Measurements from ENCODE around the gene NEK4. TPM values are rescaled to one million over a fixed set of nuclear protein-coding genes. Genes with fewer than 3 reads are reported as not detected.
A peak's percentile ranks its signal among the peaks of the same experiment; 100 is the strongest.

NEK4 gene
- 10 to 100 TPM; 16.4 to 25.6 (median 22.4) TPM for total RNA-seq

GRCh38 chr3:52770496-52771333 is at the start of gene NEK4:
NEK4 (minus strand) TSS chr3:52770940; CDS start chr3:52770746, 194 bp downstream.
- peaks cover 0 to 11% of the 10 kb centered on the region in 2 donors for H3K36me3 ChIP-seq
- DNase-seq (peak; percentile 84 to 90), ATAC-seq (peak; percentile 96 to 97)
- H3K27ac ChIP-seq: peak within 1 kb of the TSS; percentile 80 to 89 (median 84)
- H3K4me3 ChIP-seq: peak within 1 kb of the TSS; percentile 83 to 97 (median 96)
- intact Hi-C loops (cut with DNase I; ENCODE audit: low total_unique reads) (loop anchor here (5.0 kb wide), 2 partner anchors 127 to 217 kb away; partner anchors contain the start of gene STIMATE), in situ Hi-C loops (cut with MboI; ENCODE audit: low sequenced_read_pairs in 4 of 4) (no loop called here)
- H3K27me3 ChIP-seq: no peaks in the 10 kb centered on the region
- no peaks in the 10 kb centered on the region for H3K9me3 ChIP-seq
- peaks cover 12 to 16% of the 10 kb centered on the region in 2 donors for H3K4me1 ChIP-seq
- peak; percentile 52 to 75 for TF ChIP-seq POLR2A (IDR thresholded peaks at IDR 0.05)
- TF ChIP-seq, protein P1, sequence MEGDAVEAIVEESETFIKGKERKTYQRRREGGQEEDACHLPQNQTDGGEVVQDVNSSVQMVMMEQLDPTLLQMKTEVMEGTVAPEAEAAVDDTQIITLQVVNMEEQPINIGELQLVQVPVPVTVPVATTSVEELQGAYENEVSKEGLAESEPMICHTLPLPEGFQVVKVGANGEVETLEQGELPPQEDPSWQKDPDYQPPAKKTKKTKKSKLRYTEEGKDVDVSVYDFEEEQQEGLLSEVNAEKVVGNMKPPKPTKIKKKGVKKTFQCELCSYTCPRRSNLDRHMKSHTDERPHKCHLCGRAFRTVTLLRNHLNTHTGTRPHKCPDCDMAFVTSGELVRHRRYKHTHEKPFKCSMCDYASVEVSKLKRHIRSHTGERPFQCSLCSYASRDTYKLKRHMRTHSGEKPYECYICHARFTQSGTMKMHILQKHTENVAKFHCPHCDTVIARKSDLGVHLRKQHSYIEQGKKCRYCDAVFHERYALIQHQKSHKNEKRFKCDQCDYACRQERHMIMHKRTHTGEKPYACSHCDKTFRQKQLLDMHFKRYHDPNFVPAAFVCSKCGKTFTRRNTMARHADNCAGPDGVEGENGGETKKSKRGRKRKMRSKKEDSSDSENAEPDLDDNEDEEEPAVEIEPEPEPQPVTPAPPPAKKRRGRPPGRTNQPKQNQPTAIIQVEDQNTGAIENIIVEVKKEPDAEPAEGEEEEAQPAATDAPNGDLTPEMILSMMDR (IDR thresholded peaks at IDR 0.05 in 4 of 5, conservative IDR thresholded peaks at IDR 0.05 in 1 of 5): no peak

- no peak overlapping the region for H3K4me3 ChIP-seq
- intact Hi-C loops (cut with DNase I; ENCODE audit: low total_unique reads) (no loop called here), in situ Hi-C loops (cut with MboI; ENCODE audit: low sequenced_read_pairs in 4 of 4) (no loop called here)
- H3K27ac ChIP-seq: peak overlapping the region; percentile 38 to 96 (median 62)
- DNase-seq (no peak), ATAC-seq (peak in 1 of 2 donors; percentile 14)
- no peaks in the 10 kb centered on the region for H3K27me3 ChIP-seq
- peaks cover 0 to 92% of the 10 kb centered on the region in 2 donors for H3K36me3 ChIP-seq
- TF ChIP-seq, protein P1 (IDR thresholded peaks at IDR 0.05 in 4 of 5, conservative IDR thresholded peaks at IDR 0.05 in 1 of 5): no peak
- no peak for TF ChIP-seq POLR2A (IDR thresholded peaks at IDR 0.05)
- H3K4me1 ChIP-seq: peaks cover 7 to 8% of the 10 kb centered on the region in 2 donors
- no peaks in the 10 kb centered on the region for H3K9me3 ChIP-seq
Observed at GRCh38 chr3:52819936-52820335, 49.2 kb upstream of the NEK4 start.

DNA sequence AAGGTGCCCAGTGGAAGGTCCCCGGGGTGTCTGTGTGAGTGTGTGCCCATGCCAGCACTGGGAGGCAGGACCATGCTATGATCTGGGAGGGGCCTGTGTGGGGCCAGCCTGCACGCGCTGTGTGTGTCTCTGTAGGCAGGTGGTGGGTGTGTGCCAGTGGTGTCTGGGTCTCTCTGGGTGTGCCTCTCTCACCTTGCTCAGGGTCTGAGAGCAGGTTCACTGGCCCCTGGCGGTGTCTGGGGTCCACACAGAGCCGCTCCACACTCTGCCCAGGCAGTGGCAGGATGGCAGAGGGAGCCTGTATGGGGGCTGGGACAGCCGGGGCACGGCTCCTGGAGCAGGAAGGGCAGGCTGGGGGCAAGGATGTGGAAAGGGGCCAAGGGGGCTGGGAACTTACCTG is 47.1 kb upstream of the NEK4 start:
- Histone ChIP-seq H3K27ac (peak overlapping the region; percentile 21 to 96 (median 48)), H3K36me3 (peaks cover 0 to 89% of the 10 kb centered on the region in 2 donors), H3K27me3 (no peaks in the 10 kb centered on the region), H3K4me1 (peaks cover 7 to 8% of the 10 kb centered on the region in 2 donors), H3K9me3 (no peaks in the 10 kb centered on the region), H3K4me3 (no peak overlapping the region)
- no peak for TF ChIP-seq POLR2A (IDR thresholded peaks at IDR 0.05)
- TF ChIP-seq, protein P1 (IDR thresholded peaks at IDR 0.05 in 4 of 5, conservative IDR thresholded peaks at IDR 0.05 in 1 of 5): no peak
- ATAC-seq: no peak
- in situ Hi-C loops (cut with MboI; ENCODE audit: low sequenced_read_pairs in 4 of 4): no loop called here
- no peak for DNase-seq
- intact Hi-C loops (cut with DNase I; ENCODE audit: low total_unique reads): no loop called here

GRCh38 chr3:52817221-52817620 is 46.5 kb upstream of the NEK4 start:
- DNase-seq (no peak), ATAC-seq (no peak)
- peaks cover 0 to 83% of the 10 kb centered on the region in 2 donors for H3K36me3 ChIP-seq
- no peaks in the 10 kb centered on the region for H3K9me3 ChIP-seq
- peaks cover 7 to 8% of the 10 kb centered on the region in 2 donors for H3K4me1 ChIP-seq
- intact Hi-C loops (cut with DNase I; ENCODE audit: low total_unique reads): no loop called here
- in situ Hi-C loops (cut with MboI; ENCODE audit: low sequenced_read_pairs in 4 of 4): no loop called here
- peak overlapping the region in 1 of 4 donors; percentile 96 for H3K27ac ChIP-seq
- no peak overlapping the region for H3K4me3 ChIP-seq
- H3K27me3 ChIP-seq: no peaks in the 10 kb centered on the region
- no peak for TF ChIP-seq POLR2A (IDR thresholded peaks at IDR 0.05)
- TF ChIP-seq, protein P1 (IDR thresholded peaks at IDR 0.05 in 4 of 5, conservative IDR thresholded peaks at IDR 0.05 in 1 of 5): no peak
